Left kidney (tissue), 1 donor: Measurements from ENCODE around the gene MIAT. TPM values are rescaled to one million over a fixed set of nuclear protein-coding genes. Genes with fewer than 3 reads are reported as not detected.

Experiments
- polyA plus RNA-seq: library from polyadenylated mRNA; unstranded; fragments of 120-200 nt; gene quantifications from one replicate; pipeline ENCODE4 v1.2.1, GENCODE V29; 2013; ENCODE audit not compliant: insufficient read length

Gene MIAT
- polyA plus RNA-seq, 1 donor: 0.52 TPM

Other genes starting within 250 kb of the MIAT start
- 4.4 TPM for gene ASPHD2, start 228.3 kb upstream of the MIAT start, polyA plus RNA-seq
- gene HPS4, start 173.8 kb upstream of the MIAT start, polyA plus RNA-seq: 47.1 TPM
- gene SRRD, start 173.7 kb upstream of the MIAT start, polyA plus RNA-seq: 39.4 TPM
- gene TFIP11, start 145.1 kb upstream of the MIAT start, polyA plus RNA-seq: 45.6 TPM
- 26.7 TPM for gene TPST2, start 67.5 kb upstream of the MIAT start, polyA plus RNA-seq
- gene CRYBB1, start 39.6 kb upstream of the MIAT start, polyA plus RNA-seq: 0.45 TPM
- not detected for gene CRYBA4, start 35.6 kb upstream of the MIAT start, polyA plus RNA-seq